HAP-1 (cell line): ENCODE measurements around the gene SLC22A12.

Experiments
- DNase-seq, 2 experiments: peaks; one replicate each; pipeline ENCODE4 v3.0.0-alpha.2; 2016 to 2020; ENCODE audit warnings: low spot score in 2 of 2
- H3K27me3 ChIP-seq: fragments of 250-450 bp; sonication (Bioruptor Pico); 2 replicates; pipeline ENCODE4 v1.5.1; 2020; ENCODE audit warnings: low read depth, mild to moderate bottlenecking, moderate library complexity
- H3K36me3 ChIP-seq: fragments of 250-450 bp; sonication (Bioruptor Pico); replicated peaks from 2 replicates; pipeline ENCODE4 v1.5.1; 2020; ENCODE audit warnings: mild to moderate bottlenecking
- H3K4me1 ChIP-seq: fragments of 250-450 bp; sonication (Bioruptor Pico); 2 replicates; pipeline ENCODE4 v1.5.1; 2020; ENCODE audit warnings: mild to moderate bottlenecking
- H3K4me3 ChIP-seq: fragments of 250-450 bp; sonication (Bioruptor Pico); 2 replicates; pipeline ENCODE4 v1.5.1; 2020; ENCODE audit warnings: mild to moderate bottlenecking, moderate library complexity
- H3K9me3 ChIP-seq: fragments of 250-450 bp; sonication (Bioruptor Pico); 2 replicates; pipeline ENCODE4 v1.5.1; 2020; ENCODE audit warnings: mild to moderate bottlenecking, moderate library complexity
- in situ Hi-C: fragments of 300-500 bp; cut with MboI; formaldehyde crosslinking; loops from 3 replicates; pipeline ENCODE4 v1.14.3; 2020; ENCODE audit warnings: low sequenced_read_pairs, inconsistent platforms, mixed read lengths

Gene SLC22A12

GRCh38 chr11:64590763-64591221 is at the start of gene SLC22A12:
TSS of gene SLC22A12 (plus strand) at chr11:64591220. CDS start at chr11:64591557, 337 bp downstream.
- Histone ChIP-seq H3K4me1 (no peaks in the 10 kb centered on the region), H3K36me3 (no peaks in the 10 kb centered on the region), H3K27me3 (0 out of 2 replicates have a peak, but pooled peaks cover 2% of the 10 kb centered on the region), H3K9me3 (no peaks in the 10 kb centered on the region; the same call in 1 of the 2 replicates), H3K4me3 (no peak within 1 kb of the TSS)
- no peak for DNase-seq
- in situ Hi-C loops: no loop called here

- in situ Hi-C loops: no loop called here
- H3K9me3 ChIP-seq: no peaks in the 10 kb centered on the region
- H3K4me1 ChIP-seq: no peaks in the 10 kb centered on the region
- no peak overlapping the region for H3K4me3 ChIP-seq
- no peaks in the 10 kb centered on the region for H3K36me3 ChIP-seq
- no peak for DNase-seq
- 0 out of 2 replicates have a peak, but pooled peaks cover 3% of the 10 kb centered on the region for H3K27me3 ChIP-seq
These were observed 48.6 kb upstream of the SLC22A12 start for GRCh38 chr11:64542172-64543125.

- Histone ChIP-seq H3K4me3 (no peak overlapping the region), H3K9me3 (no peaks in the 10 kb centered on the region), H3K36me3 (no peaks in the 10 kb centered on the region), H3K27me3 (0 out of 2 replicates have a peak, but pooled peaks cover 3% of the 10 kb centered on the region), H3K4me1 (no peaks in the 10 kb centered on the region)
- no peak for DNase-seq
- in situ Hi-C loops: no loop called here
These were observed 47.2 kb upstream of the SLC22A12 start for GRCh38 chr11:64543818-64544217.

- H3K27me3 ChIP-seq: peaks cover 3% of the 10 kb centered on the region
- no peaks in the 10 kb centered on the region for H3K36me3 ChIP-seq
- no peaks in the 10 kb centered on the region for H3K4me1 ChIP-seq
- H3K9me3 ChIP-seq: no peaks in the 10 kb centered on the region
- in situ Hi-C loops: no loop called here
- DNase-seq: no peak
- no peak overlapping the region for H3K4me3 ChIP-seq
These were observed 46.3 kb upstream of the SLC22A12 start for GRCh38 chr11:64544616-64545296.

GRCh38 chr11:64545619-64546018 is 45.4 kb upstream of the SLC22A12 start:
- H3K4me1 ChIP-seq: no peaks in the 10 kb centered on the region
- no peaks in the 10 kb centered on the region for H3K36me3 ChIP-seq
- in situ Hi-C loops: no loop called here
- H3K27me3 ChIP-seq: peaks cover 3% of the 10 kb centered on the region
- no peak for DNase-seq
- no peak overlapping the region for H3K4me3 ChIP-seq
- no peaks in the 10 kb centered on the region for H3K9me3 ChIP-seq

GRCh38 chr11:64546176-64546575 is 44.8 kb upstream of the SLC22A12 start:
- Histone ChIP-seq H3K27me3 (peaks cover 3% of the 10 kb centered on the region), H3K9me3 (no peaks in the 10 kb centered on the region), H3K36me3 (no peaks in the 10 kb centered on the region), H3K4me3 (no peak overlapping the region), H3K4me1 (no peaks in the 10 kb centered on the region)
- no peak for DNase-seq
- in situ Hi-C loops: no loop called here

GRCh38 chr11:64546600-64546999 is 44.4 kb upstream of the SLC22A12 start:
- no peak overlapping the region for H3K4me3 ChIP-seq
- H3K36me3 ChIP-seq: no peaks in the 10 kb centered on the region
- DNase-seq: no peak
- no peaks in the 10 kb centered on the region for H3K9me3 ChIP-seq
- in situ Hi-C loops: no loop called here
- no peaks in the 10 kb centered on the region for H3K4me1 ChIP-seq
- peaks cover 3% of the 10 kb centered on the region for H3K27me3 ChIP-seq

GRCh38 chr11:64549969-64550368 is 41.1 kb upstream of the SLC22A12 start:
- Histone ChIP-seq H3K4me1 (no peaks in the 10 kb centered on the region), H3K36me3 (no peaks in the 10 kb centered on the region), H3K27me3 (no peaks in the 10 kb centered on the region; the same call in none of the 2 replicates), H3K4me3 (no peak overlapping the region), H3K9me3 (no peaks in the 10 kb centered on the region)
- in situ Hi-C loops: no loop called here
- DNase-seq: no peak

- H3K36me3 ChIP-seq: no peaks in the 10 kb centered on the region
- H3K27me3 ChIP-seq: no peaks in the 10 kb centered on the region; the same call in none of the 2 replicates
- DNase-seq: peak; percentile 59 to 83
- peaks cover 11% of the 10 kb centered on the region for H3K4me1 ChIP-seq
- in situ Hi-C loops: no loop called here
- H3K4me3 ChIP-seq: no peak overlapping the region
- H3K9me3 ChIP-seq: no peaks in the 10 kb centered on the region
These were observed 37.3 kb upstream of the SLC22A12 start for GRCh38 chr11:64553554-64554201.

- DNase-seq: no peak
- in situ Hi-C loops: no loop called here
- Histone ChIP-seq H3K4me1 (peaks cover 12% of the 10 kb centered on the region), H3K4me3 (no peak overlapping the region), H3K9me3 (no peaks in the 10 kb centered on the region), H3K27me3 (no peaks in the 10 kb centered on the region), H3K36me3 (no peaks in the 10 kb centered on the region)
These were observed 34.8 kb upstream of the SLC22A12 start for GRCh38 chr11:64556044-64556720.

- Histone ChIP-seq H3K4me1 (peaks cover 12% of the 10 kb centered on the region), H3K36me3 (no peaks in the 10 kb centered on the region), H3K9me3 (no peaks in the 10 kb centered on the region), H3K4me3 (no peak overlapping the region), H3K27me3 (no peaks in the 10 kb centered on the region)
- in situ Hi-C loops: no loop called here
- DNase-seq: no peak
These were observed 34.2 kb upstream of the SLC22A12 start for GRCh38 chr11:64556721-64557250.

- Histone ChIP-seq H3K9me3 (no peaks in the 10 kb centered on the region), H3K27me3 (no peaks in the 10 kb centered on the region), H3K36me3 (no peaks in the 10 kb centered on the region), H3K4me1 (peaks cover 12% of the 10 kb centered on the region), H3K4me3 (no peak overlapping the region)
- peak; percentile 84 to 85 for DNase-seq
- in situ Hi-C loops: no loop called here
These were observed 32.8 kb upstream of the SLC22A12 start for GRCh38 chr11:64558065-64558745.
